Heart left ventricle (tissue), 13 donors: Measurements from ENCODE around the gene EEF2KMT.
"Not testable (repeated sequence)": the region's sequence is repeated elsewhere in the genome, so short reads cannot be mapped to it uniquely, and the experiment has no call there.

Experiments
- POLR2A ChIP-seq, 2 donors: fragments of 450-650 bp; IDR thresholded peaks; one replicate each; pipeline ENCODE4 v1.6.1; 2017; ENCODE audit warnings: antibody characterized with exemption in 2 of 2, mild to moderate bottlenecking in 2 of 2, moderate library complexity in 2 of 2
- TF ChIP-seq, protein P1 (sequence below), 12 donors: fragments of 200-600 bp; sonication (generic) in 4 of 12; IDR thresholded peaks; one replicate each; pipeline versions ENCODE4 v1.5.0 to v1.8.0; 2018 to 2022; ENCODE audit warnings: antibody characterized with exemption in 12 of 12, mild to moderate bottlenecking in 5 of 12
- donor health status: ischemic (EF 13 %, LVEDD 7.1; RV severe dilation, severe dysfunction).
- donor health status: DM: no; HTN: yes; CAD: no.
- donor health status: DM: no; HTN: no; CAD: no.
- donor health status: ischemic (EF 25% LVEDD 6.9; RV normal size, moderate dysfunction).
- donor health status: ischemic (EF 25% LVEDD 5.7; RV mildly dilated, moderate dysfunction).
- donor health status: ischemic (EF 35%, LVEDD 5.7; RV mildly dilated, moderate dysfunction).
- donor health status: nonischemic (EF 11% LVEDD 7.7; RV severe dilation, severe dysfunction).
- donor health status: DM: yes; HTN: yes; CAD: no.
- donor health status: PGD.
- donor health status: ischemic (EF 29% LVEDD 5.4; RV normal size, mild dysfunction).
- donor health status: nonischemic (EF 23%, LVEDD 6.1; RV moderate dilation, normal function).

DNA sequence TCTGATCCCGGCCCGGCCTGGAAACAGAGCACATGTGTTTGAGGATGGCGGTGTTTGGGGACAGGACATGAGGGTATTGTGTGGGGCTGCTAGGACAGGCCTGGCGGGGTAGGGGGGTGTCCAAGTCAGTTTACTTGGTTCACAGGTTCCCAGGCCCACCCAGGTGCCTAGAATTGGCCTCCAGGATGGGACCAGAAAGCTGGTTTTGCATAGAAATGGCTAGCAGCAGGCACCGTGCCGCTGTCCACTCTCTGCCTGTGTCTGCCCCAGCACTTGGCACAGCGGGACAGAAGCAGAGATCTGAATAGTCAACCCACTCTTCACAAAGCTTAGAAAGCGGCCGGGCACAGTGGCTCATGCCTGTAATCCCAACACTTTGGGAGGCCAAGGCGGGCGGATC is 11.9 kb downstream of the EEF2KMT start:
- not testable (repeated sequence) for TF ChIP-seq POLR2A (IDR thresholded peaks at IDR 0.05)
- TF ChIP-seq, protein P1, sequence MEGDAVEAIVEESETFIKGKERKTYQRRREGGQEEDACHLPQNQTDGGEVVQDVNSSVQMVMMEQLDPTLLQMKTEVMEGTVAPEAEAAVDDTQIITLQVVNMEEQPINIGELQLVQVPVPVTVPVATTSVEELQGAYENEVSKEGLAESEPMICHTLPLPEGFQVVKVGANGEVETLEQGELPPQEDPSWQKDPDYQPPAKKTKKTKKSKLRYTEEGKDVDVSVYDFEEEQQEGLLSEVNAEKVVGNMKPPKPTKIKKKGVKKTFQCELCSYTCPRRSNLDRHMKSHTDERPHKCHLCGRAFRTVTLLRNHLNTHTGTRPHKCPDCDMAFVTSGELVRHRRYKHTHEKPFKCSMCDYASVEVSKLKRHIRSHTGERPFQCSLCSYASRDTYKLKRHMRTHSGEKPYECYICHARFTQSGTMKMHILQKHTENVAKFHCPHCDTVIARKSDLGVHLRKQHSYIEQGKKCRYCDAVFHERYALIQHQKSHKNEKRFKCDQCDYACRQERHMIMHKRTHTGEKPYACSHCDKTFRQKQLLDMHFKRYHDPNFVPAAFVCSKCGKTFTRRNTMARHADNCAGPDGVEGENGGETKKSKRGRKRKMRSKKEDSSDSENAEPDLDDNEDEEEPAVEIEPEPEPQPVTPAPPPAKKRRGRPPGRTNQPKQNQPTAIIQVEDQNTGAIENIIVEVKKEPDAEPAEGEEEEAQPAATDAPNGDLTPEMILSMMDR (IDR thresholded peaks at IDR 0.05): not testable (repeated sequence)
